Upper lobe of left lung (tissue), 4 donors: ENCODE measurements around the gene PRKAB1.

Experiments used
- POLR2A ChIP-seq, 4 donors: fragments of 450-650 bp; IDR thresholded peaks; one replicate each; pipeline ENCODE4 v1.5.1; 2016 to 2017; ENCODE audit warnings: antibody characterized with exemption in 4 of 4, mild to moderate bottlenecking in 2 of 4
- POLR2AphosphoS5 ChIP-seq, 2 donors: sonication (generic); formaldehyde crosslinking; IDR thresholded peaks; one replicate each; pipeline ENCODE4 v1.5.1; 2017; ENCODE audit warnings: antibody characterized with exemption in 2 of 2
- TF ChIP-seq, protein P1 (sequence below), 6 experiments: fragments of 450-650 bp in 4 of 6; fragments of 200-600 bp in 2 of 6; sonication (generic) in 2 of 6; IDR thresholded peaks; one replicate each; pipeline ENCODE4 v1.5.1; 2016 to 2019; ENCODE audit warnings: antibody characterized with exemption in 6 of 6

DNA sequence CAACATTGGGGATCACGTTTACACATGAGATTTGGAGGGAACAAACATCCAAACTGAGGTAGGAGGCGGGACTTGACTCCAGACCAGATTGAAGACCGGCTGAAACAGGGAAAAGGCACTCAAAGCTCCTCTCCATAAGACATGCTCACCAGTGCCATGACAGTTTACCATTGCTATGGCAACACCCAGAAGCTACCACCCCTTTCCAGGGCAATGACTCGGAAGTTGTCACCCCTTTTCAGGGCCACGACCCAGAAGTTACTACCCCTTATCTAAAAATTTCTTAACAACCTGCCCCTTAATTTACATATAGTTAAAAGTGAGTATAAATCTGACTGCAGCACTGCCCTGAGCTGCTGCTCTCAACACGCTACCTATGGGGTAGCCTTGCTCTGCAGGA, 40.2 kb upstream of the PRKAB1 start:
- TF ChIP-seq, protein P1, sequence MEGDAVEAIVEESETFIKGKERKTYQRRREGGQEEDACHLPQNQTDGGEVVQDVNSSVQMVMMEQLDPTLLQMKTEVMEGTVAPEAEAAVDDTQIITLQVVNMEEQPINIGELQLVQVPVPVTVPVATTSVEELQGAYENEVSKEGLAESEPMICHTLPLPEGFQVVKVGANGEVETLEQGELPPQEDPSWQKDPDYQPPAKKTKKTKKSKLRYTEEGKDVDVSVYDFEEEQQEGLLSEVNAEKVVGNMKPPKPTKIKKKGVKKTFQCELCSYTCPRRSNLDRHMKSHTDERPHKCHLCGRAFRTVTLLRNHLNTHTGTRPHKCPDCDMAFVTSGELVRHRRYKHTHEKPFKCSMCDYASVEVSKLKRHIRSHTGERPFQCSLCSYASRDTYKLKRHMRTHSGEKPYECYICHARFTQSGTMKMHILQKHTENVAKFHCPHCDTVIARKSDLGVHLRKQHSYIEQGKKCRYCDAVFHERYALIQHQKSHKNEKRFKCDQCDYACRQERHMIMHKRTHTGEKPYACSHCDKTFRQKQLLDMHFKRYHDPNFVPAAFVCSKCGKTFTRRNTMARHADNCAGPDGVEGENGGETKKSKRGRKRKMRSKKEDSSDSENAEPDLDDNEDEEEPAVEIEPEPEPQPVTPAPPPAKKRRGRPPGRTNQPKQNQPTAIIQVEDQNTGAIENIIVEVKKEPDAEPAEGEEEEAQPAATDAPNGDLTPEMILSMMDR (IDR thresholded peaks at IDR 0.05) = no peak
- TF ChIP-seq POLR2AphosphoS5 (IDR thresholded peaks at IDR 0.05) (no peak), POLR2A (IDR thresholded peaks at IDR 0.05) (no peak)
